ENCODE results near the gene RBFOX2. TPM values are rescaled to one million over a fixed set of nuclear protein-coding genes. Genes with fewer than 3 reads are reported as not detected.

RBFOX2 gene
- total RNA-seq, 1 donor from 2014 or later, result 164 TPM

DNA sequence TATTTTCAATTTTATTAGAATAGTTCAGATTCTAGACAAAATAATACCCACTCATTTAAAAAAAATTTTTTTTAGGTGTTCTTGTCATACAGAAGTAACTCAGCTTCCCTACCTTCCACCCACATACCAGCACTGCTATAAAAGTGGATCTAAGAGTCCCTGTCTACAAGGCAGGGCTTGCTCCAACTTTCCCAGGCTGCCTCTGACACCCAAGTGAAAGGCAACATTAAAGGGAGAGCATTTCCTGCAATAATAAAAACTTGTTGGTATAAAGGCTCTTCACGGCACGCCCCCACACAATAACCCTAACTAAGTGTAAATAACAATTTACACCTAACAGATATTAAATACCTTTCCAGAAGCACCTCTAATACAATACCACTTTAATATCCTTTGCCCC is 183.7 kb downstream of the RBFOX2 start:
- H3K9me3 Mint-ChIP-seq, result no peaks in the 10 kb centered on the region
- no peaks in the 10 kb centered on the region for H3K36me3 Mint-ChIP-seq
- no peak for TF ChIP-seq CTCF (conservative IDR thresholded peaks at IDR 0.05)
- peaks cover 50% of the 10 kb centered on the region for H3K4me1 Mint-ChIP-seq (ENCODE audit: unreplicated experiment)
- H3K4me3 Mint-ChIP-seq, result no peak overlapping the region
- H3K27me3 Mint-ChIP-seq, result no peaks in the 10 kb centered on the region
- no peak for DNase-seq (ENCODE audit: extremely low spot score, unreplicated experiment)
- no peak overlapping the region for H3K27ac Mint-ChIP-seq

GRCh38 chr22:35842954-35843353 is 185.7 kb downstream of the RBFOX2 start:
- no peaks in the 10 kb centered on the region for H3K27me3 Mint-ChIP-seq
- H3K9me3 Mint-ChIP-seq, result no peaks in the 10 kb centered on the region
- TF ChIP-seq CTCF (conservative IDR thresholded peaks at IDR 0.05), result peak; percentile 67
- DNase-seq (ENCODE audit: extremely low spot score, unreplicated experiment), result no peak
- H3K4me3 Mint-ChIP-seq, result no peak overlapping the region
- H3K4me1 Mint-ChIP-seq (ENCODE audit: unreplicated experiment), result peaks cover 48% of the 10 kb centered on the region
- H3K36me3 Mint-ChIP-seq, result no peaks in the 10 kb centered on the region
- peak overlapping the region; percentile 61 for H3K27ac Mint-ChIP-seq

GRCh38 chr22:35842519-35842913 is 186.1 kb downstream of the RBFOX2 start:
- no peaks in the 10 kb centered on the region for H3K36me3 Mint-ChIP-seq
- no peak for DNase-seq (ENCODE audit: extremely low spot score, unreplicated experiment)
- H3K27me3 Mint-ChIP-seq, result no peaks in the 10 kb centered on the region
- peaks cover 52% of the 10 kb centered on the region for H3K4me1 Mint-ChIP-seq (ENCODE audit: unreplicated experiment)
- no peak overlapping the region for H3K4me3 Mint-ChIP-seq
- peak overlapping the region; percentile 61 for H3K27ac Mint-ChIP-seq
- TF ChIP-seq CTCF (conservative IDR thresholded peaks at IDR 0.05), result no peak
- H3K9me3 Mint-ChIP-seq, result no peaks in the 10 kb centered on the region

GRCh38 chr22:35841907-35842518 is 186.6 kb downstream of the RBFOX2 start:
- Mint-ChIP-seq H3K27ac (no peak overlapping the region), H3K4me1 (ENCODE audit: unreplicated experiment) (peaks cover 57% of the 10 kb centered on the region), H3K9me3 (no peaks in the 10 kb centered on the region), H3K27me3 (no peaks in the 10 kb centered on the region), H3K4me3 (no peak overlapping the region), H3K36me3 (no peaks in the 10 kb centered on the region)
- DNase-seq (ENCODE audit: extremely low spot score, unreplicated experiment), result no peak
- TF ChIP-seq CTCF (conservative IDR thresholded peaks at IDR 0.05), result no peak

DNA sequence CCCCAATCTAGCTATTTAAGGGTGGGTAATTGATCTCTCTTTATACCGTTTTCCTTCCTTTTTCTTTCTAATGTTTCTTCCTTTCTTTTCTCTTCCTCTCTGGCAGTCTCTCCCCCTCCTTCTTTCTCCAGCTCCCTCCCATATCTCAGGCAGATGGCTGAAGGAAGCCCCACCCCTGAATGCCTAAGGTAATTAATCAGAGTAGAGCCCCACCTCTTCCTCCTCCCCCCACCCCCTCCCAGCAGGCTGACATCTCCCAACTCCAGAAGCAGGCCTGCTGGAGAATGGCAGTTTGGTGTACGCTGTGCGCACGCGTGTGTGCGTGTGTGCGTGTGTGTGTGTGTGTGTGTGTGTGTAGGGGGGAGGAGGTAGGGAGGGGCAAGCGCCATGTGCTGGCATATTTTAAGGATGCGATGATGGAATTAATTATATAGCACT is 188.3 kb downstream of the RBFOX2 start:
- H3K27ac Mint-ChIP-seq, result peak overlapping the region; percentile 93

More for the DNA sequence above, 188.3 kb downstream of the RBFOX2 start:
- Mint-ChIP-seq H3K4me3 (peak overlapping the region; percentile 96), H3K36me3 (no peaks in the 10 kb centered on the region), H3K4me1 (ENCODE audit: unreplicated experiment) (peaks cover 67% of the 10 kb centered on the region), H3K9me3 (no peaks in the 10 kb centered on the region), H3K27me3 (no peaks in the 10 kb centered on the region)
- no peak for TF ChIP-seq CTCF (conservative IDR thresholded peaks at IDR 0.05)
- DNase-seq (ENCODE audit: extremely low spot score, unreplicated experiment), result peak; percentile 76
